DND-41 (cell line): ENCODE data around the gene MGAT5.

Experiments
- ATAC-seq: fragments of 200-7000 bp; cut with Tn5 transposase; 3 replicates; pipeline ENCODE4 v1.9.1; 2021; ENCODE audit warnings: low read depth; ENCODE audit not compliant: insufficient read depth
- DNase-seq: peaks from one replicate; pipeline ENCODE4 v3.0.0-alpha.2; 2020
- H2AFZ ChIP-seq: 2 replicates; pipeline ENCODE4 v1.6.0; 2012; ENCODE audit warnings: low read depth, low read length
- H3K27ac ChIP-seq: 2 replicates; pipeline ENCODE4 v1.5.1; 2012; ENCODE audit warnings: low read length, inconsistent platforms
- H3K27me3 ChIP-seq: fragments of 200-600 bp; sonication (generic); 2 replicates; pipeline ENCODE4 v1.6.0; 2012; ENCODE audit warnings: low read length, mild to moderate bottlenecking, inconsistent platforms; ENCODE audit not compliant: insufficient read depth, poor library complexity
- H3K36me3 ChIP-seq: 2 replicates; pipeline ENCODE4 v1.5.1; 2012; ENCODE audit warnings: low read length, inconsistent platforms; ENCODE audit not compliant: insufficient read depth
- H3K4me1 ChIP-seq: 2 replicates; pipeline ENCODE4 v1.5.1; 2012; ENCODE audit warnings: mild to moderate bottlenecking, low read length; ENCODE audit not compliant: insufficient read depth
- H3K4me2 ChIP-seq: 2 replicates; pipeline ENCODE4 v1.6.0; 2012; ENCODE audit warnings: mild to moderate bottlenecking, moderate library complexity, low read length, inconsistent platforms; ENCODE audit not compliant: insufficient read depth
- H3K4me3 ChIP-seq, 2 experiments: fragments of 200-600 bp in 1 of 2; shearing (Covaris generic) in 1 of 2; 2 replicates each; pipeline ENCODE4 v1.5.1; 2012 to 2016; ENCODE audit warnings: inconsistent platforms in 2 of 2, low read length in 2 of 2, mild to moderate bottlenecking in 2 of 2, low read depth in 1 of 2, moderate library complexity in 1 of 2
- H3K79me2 ChIP-seq: 2 replicates; pipeline ENCODE4 v1.6.0; 2012; ENCODE audit warnings: low read length, inconsistent platforms; ENCODE audit not compliant: insufficient read depth
- H3K9ac ChIP-seq: 2 replicates; pipeline ENCODE4 v1.6.0; 2012; ENCODE audit warnings: low read depth, mild to moderate bottlenecking, inconsistent platforms, low read length, moderate library complexity
- H3K9me3 ChIP-seq: 2 replicates; pipeline ENCODE4 v1.5.1; 2012; ENCODE audit warnings: low read length, moderate library complexity, mild to moderate bottlenecking, inconsistent platforms; ENCODE audit not compliant: insufficient read depth, severe bottlenecking
- H4K20me1 ChIP-seq: 2 replicates; pipeline ENCODE4 v1.6.0; 2012; ENCODE audit warnings: low read length; ENCODE audit not compliant: insufficient read depth
- EZH2 ChIP-seq: IDR thresholded peaks from 3 replicates; pipeline ENCODE4 v1.6.1; 2012; ENCODE audit warnings: borderline replicate concordance, low read depth, mild to moderate bottlenecking, moderate library complexity, low read length, inconsistent platforms; ENCODE audit not compliant: severe bottlenecking
- TF ChIP-seq, protein P1 (sequence below): IDR thresholded peaks from 2 replicates; pipeline ENCODE4 v1.5.1; 2012; ENCODE audit warnings: borderline replicate concordance, low read length, moderate library complexity, mild to moderate bottlenecking; ENCODE audit not compliant: poor library complexity, severe bottlenecking; ENCODE audit errors: extremely low read depth

MGAT5 gene

DNA sequence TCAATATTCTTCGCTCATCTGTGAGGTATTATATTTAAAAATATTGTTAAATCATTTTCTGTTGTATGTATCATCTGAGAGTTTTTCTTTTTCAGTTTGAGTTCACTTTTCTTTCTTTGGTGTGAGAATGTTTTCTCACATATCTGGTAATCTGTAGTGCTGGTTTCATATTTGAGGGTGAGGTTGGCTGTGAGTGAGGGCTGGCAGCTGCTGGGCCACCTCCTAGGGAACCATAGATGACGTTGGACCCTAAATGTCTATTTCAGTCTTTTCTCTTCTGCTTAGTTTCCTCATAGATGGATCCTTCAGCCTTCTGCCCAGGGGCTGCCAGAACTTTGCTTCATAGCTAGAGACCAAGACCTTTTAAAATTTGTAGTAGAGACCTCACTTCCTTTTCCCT is 33.5 kb downstream of the MGAT5 start:
- ATAC-seq, result no peak
- no peak overlapping the region for H2AFZ ChIP-seq
- H3K27ac ChIP-seq, result no peak overlapping the region
- H3K9ac ChIP-seq, result no peak overlapping the region
- H3K4me1 ChIP-seq, result peaks cover 63% of the 10 kb centered on the region
- TF ChIP-seq, protein P1, sequence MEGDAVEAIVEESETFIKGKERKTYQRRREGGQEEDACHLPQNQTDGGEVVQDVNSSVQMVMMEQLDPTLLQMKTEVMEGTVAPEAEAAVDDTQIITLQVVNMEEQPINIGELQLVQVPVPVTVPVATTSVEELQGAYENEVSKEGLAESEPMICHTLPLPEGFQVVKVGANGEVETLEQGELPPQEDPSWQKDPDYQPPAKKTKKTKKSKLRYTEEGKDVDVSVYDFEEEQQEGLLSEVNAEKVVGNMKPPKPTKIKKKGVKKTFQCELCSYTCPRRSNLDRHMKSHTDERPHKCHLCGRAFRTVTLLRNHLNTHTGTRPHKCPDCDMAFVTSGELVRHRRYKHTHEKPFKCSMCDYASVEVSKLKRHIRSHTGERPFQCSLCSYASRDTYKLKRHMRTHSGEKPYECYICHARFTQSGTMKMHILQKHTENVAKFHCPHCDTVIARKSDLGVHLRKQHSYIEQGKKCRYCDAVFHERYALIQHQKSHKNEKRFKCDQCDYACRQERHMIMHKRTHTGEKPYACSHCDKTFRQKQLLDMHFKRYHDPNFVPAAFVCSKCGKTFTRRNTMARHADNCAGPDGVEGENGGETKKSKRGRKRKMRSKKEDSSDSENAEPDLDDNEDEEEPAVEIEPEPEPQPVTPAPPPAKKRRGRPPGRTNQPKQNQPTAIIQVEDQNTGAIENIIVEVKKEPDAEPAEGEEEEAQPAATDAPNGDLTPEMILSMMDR, result no peak
- no peak for TF ChIP-seq EZH2
- H3K79me2 ChIP-seq, result peaks cover 38% of the 10 kb centered on the region
- peaks cover 3% of the 10 kb centered on the region; the same call in 1 of the 2 replicates for H3K36me3 ChIP-seq
- peaks cover 9% of the 10 kb centered on the region; the same call in 1 of the 2 replicates for H4K20me1 ChIP-seq
- no peaks in the 10 kb centered on the region for H3K9me3 ChIP-seq
- DNase-seq, result no peak
- no peak overlapping the region for H3K4me2 ChIP-seq
- H3K4me3 ChIP-seq, result no peak overlapping the region
- no peaks in the 10 kb centered on the region for H3K27me3 ChIP-seq

DNA sequence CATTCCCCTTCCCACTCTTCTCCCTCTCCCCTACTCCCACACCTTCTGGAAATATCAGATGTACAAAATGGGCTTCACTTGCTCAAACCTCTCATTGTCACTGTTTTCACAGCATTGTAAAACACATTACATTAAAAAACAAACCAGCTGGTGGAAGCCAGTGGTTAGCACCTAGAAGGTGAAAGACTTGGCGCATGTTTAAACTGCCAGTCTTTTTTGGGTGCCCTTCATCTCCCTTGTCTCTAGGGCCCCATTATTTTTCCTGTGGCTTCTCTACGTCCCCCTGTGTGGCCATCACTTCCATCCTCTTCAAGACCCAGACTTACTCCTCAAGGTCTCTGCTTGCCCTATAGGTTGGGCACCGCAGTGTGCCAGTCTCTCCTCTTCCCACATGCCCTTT is 34.9 kb downstream of the MGAT5 start:
- no peak overlapping the region for H3K4me3 ChIP-seq
- H3K4me1 ChIP-seq, result peaks cover 48% of the 10 kb centered on the region
- H3K9me3 ChIP-seq, result no peaks in the 10 kb centered on the region
- H4K20me1 ChIP-seq, result peaks cover 3% of the 10 kb centered on the region; the same call in 1 of the 2 replicates
- H3K4me2 ChIP-seq, result peak overlapping the region; percentile 52; the same call in 1 of the 2 replicates
- ATAC-seq, result no peak
- peaks cover 45% of the 10 kb centered on the region for H3K79me2 ChIP-seq
- no peak overlapping the region for H2AFZ ChIP-seq
- no peaks in the 10 kb centered on the region for H3K27me3 ChIP-seq
- H3K36me3 ChIP-seq, result peaks cover 10% of the 10 kb centered on the region
- TF ChIP-seq EZH2, result no peak
- TF ChIP-seq, protein P1, result no peak
- no peak overlapping the region for H3K9ac ChIP-seq
- peak overlapping the region; percentile 75 for H3K27ac ChIP-seq
- no peak for DNase-seq

DNA sequence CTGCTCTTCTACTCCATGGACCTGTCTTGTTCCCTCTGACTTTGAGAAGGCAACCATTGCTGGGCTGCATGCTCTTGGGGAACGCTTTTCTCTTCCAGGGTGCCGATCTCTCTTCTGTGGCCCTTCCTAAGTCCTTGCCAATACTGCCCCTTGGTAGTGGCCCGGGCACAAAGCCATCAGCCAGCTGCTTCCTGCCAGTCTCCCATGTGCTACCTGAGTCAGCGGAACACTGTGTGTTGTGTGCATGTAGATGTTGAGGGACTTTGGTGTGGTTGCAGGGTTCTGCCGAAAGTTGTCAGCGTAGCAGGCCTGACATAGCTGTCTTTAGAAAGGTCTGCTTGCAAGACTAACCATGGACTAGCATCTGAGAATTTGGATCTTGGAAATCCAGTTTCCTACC is 35.4 kb downstream of the MGAT5 start:
- Histone ChIP-seq H3K4me2 (peak overlapping the region; percentile 52), H3K36me3 (peaks cover 12% of the 10 kb centered on the region), H3K4me1 (peaks cover 47% of the 10 kb centered on the region), H3K9me3 (no peaks in the 10 kb centered on the region), H3K4me3 (no peak overlapping the region), H3K79me2 (peaks cover 46% of the 10 kb centered on the region), H3K27me3 (no peaks in the 10 kb centered on the region), H2AFZ (no peak overlapping the region), H4K20me1 (peaks cover 2% of the 10 kb centered on the region; the same call in 1 of the 2 replicates), H3K9ac (no peak overlapping the region), H3K27ac (peak overlapping the region; percentile 75)
- DNase-seq (no peak), ATAC-seq (no peak)
- TF ChIP-seq EZH2, result no peak
- TF ChIP-seq, protein P1, result no peak
